ENCODE data around the gene SERGEF. TPM values are rescaled to one million over a fixed set of nuclear protein-coding genes. Genes with fewer than 3 reads are reported as not detected.

The SERGEF gene
- total and polyA plus RNA-seq, 4 donors = 43.1 to 137 (median 72.8) TPM

DNA sequence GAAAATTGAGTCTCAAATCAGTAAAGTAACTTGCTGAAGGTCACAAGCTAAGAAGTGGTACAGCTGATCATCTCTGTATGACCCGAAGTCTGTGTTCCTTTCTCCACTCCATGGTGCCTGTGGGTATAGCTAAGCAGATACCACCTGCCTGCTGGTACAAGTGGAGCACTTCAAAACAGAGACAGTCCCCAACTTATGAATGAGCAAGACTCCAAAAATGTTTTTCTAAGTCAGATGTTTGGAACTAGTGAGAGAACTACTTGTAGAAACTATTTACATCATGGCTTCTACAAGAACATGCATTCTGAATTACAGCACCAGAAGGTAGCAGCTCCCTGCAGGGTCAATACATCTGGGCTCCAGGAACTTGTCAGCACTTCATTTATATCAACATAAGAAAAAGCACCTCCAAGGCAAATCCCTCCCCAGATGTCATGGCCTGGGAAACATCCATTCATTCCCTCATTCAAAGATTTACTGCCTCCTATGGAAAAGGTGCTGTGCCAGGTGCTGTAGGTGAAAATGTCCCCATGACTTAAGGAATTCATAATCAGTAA, 94.7 kb downstream of the SERGEF start:
- Histone ChIP-seq H3K27me3 (ENCODE audit: control insufficient read depth in 1 of 2, insufficient read depth in 2 of 2, low read length in 1 of 2) (no peaks in the 10 kb centered on the region), H3K4me1 (ENCODE audit: control insufficient read depth in 1 of 2, insufficient read depth in 2 of 2, low read length in 2 of 2) (no peaks in the 10 kb centered on the region), H3K4me3 (ENCODE audit: low read length in 2 of 2) (no peak overlapping the region), H3K27ac (ENCODE audit: low read depth in 1 of 2, low read length in 2 of 2) (no peak overlapping the region), H3K9me3 (ENCODE audit: control insufficient read depth, low read length) (no peaks in the 10 kb centered on the region), H3K36me3 (ENCODE audit: control insufficient read depth in 1 of 2, insufficient read depth in 2 of 2, low read length in 1 of 2) (no peaks in the 10 kb centered on the region)
- ATAC-seq (ENCODE audit: low FRiP score) (no peak), DNase-seq (no peak)
- WGBS, 2 donors = 86% methylated on average over 1 of the region's 1 CpG
- intact Hi-C loops (cut with DNase I) = no loop called here

DNA sequence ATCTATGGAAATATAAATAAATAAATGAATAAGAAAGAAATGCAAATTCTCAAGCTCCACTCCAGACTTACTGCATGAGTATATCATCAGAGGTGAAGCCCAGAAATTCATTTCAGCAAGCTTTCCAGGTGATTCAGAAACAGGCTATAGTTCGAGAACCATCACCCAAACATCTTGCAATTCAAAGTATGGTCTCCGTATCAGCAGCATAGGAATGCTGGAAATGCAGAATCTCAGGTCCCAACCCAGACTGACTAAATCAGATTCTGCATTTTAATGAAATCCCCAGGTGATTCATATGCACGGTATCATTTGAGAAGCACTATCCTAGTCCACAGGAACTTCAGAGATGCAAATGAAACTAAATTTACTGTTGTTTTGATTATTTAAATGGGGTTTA, 95.3 kb downstream of the SERGEF start:
- Histone ChIP-seq H3K27me3 (ENCODE audit: control insufficient read depth in 1 of 2, insufficient read depth in 2 of 2, low read length in 1 of 2) (no peaks in the 10 kb centered on the region), H3K27ac (ENCODE audit: low read depth in 1 of 2, low read length in 2 of 2) (no peak overlapping the region), H3K4me3 (ENCODE audit: low read length in 2 of 2) (no peak overlapping the region), H3K36me3 (ENCODE audit: control insufficient read depth in 1 of 2, insufficient read depth in 2 of 2, low read length in 1 of 2) (peaks cover 0 to 3% of the 10 kb centered on the region in 2 donors), H3K9me3 (ENCODE audit: control insufficient read depth, low read length) (no peaks in the 10 kb centered on the region), H3K4me1 (ENCODE audit: control insufficient read depth in 1 of 2, insufficient read depth in 2 of 2, low read length in 2 of 2) (no peaks in the 10 kb centered on the region)
- no peak for DNase-seq
- 94% methylated on average over 3 of the region's 3 CpGs for WGBS, 2 donors
- intact Hi-C loops (cut with DNase I) = no loop called here
- ATAC-seq (ENCODE audit: low FRiP score) = no peak

GRCh38 chr11:17915500-17916143, 97.2 kb downstream of the SERGEF start:
- ATAC-seq (ENCODE audit: low FRiP score) = no peak
- intact Hi-C loops (cut with DNase I) = no loop called here
- 76 to 77% methylated on average over 3 of the region's 3 CpGs for WGBS, 2 donors

GRCh38 chr11:17914957-17915356, 97.9 kb downstream of the SERGEF start:
- ATAC-seq (ENCODE audit: low FRiP score) (no peak), DNase-seq (no peak)
- no peak overlapping the region for H3K4me3 ChIP-seq (ENCODE audit: low read length in 2 of 2)
- H3K36me3 ChIP-seq (ENCODE audit: control insufficient read depth in 1 of 2, insufficient read depth in 2 of 2, low read length in 1 of 2) = peaks cover 0 to 3% of the 10 kb centered on the region in 2 donors
- H3K9me3 ChIP-seq (ENCODE audit: control insufficient read depth, low read length) = no peaks in the 10 kb centered on the region
- no peak overlapping the region for H3K27ac ChIP-seq (ENCODE audit: low read depth in 1 of 2, low read length in 2 of 2)
- intact Hi-C loops (cut with DNase I) = no loop called here
- no peaks in the 10 kb centered on the region for H3K27me3 ChIP-seq (ENCODE audit: control insufficient read depth in 1 of 2, insufficient read depth in 2 of 2, low read length in 1 of 2)
- H3K4me1 ChIP-seq (ENCODE audit: control insufficient read depth in 1 of 2, insufficient read depth in 2 of 2, low read length in 2 of 2) = no peaks in the 10 kb centered on the region
- WGBS, 2 donors = 95 to 96% methylated on average over 4 of the region's 4 CpGs

More at GRCh38 chr11:17915500-17916143, 97.2 kb downstream of the SERGEF start:
- no peak overlapping the region for H3K4me3 ChIP-seq (ENCODE audit: low read length in 2 of 2)
- no peak for DNase-seq
- H3K27ac ChIP-seq (ENCODE audit: low read depth in 1 of 2, low read length in 2 of 2) = no peak overlapping the region
- peaks cover 0 to 3% of the 10 kb centered on the region in 2 donors for H3K36me3 ChIP-seq (ENCODE audit: control insufficient read depth in 1 of 2, insufficient read depth in 2 of 2, low read length in 1 of 2)
- H3K27me3 ChIP-seq (ENCODE audit: control insufficient read depth in 1 of 2, insufficient read depth in 2 of 2, low read length in 1 of 2) = no peaks in the 10 kb centered on the region
- H3K4me1 ChIP-seq (ENCODE audit: control insufficient read depth in 1 of 2, insufficient read depth in 2 of 2, low read length in 2 of 2) = no peaks in the 10 kb centered on the region
- no peaks in the 10 kb centered on the region for H3K9me3 ChIP-seq (ENCODE audit: control insufficient read depth, low read length)

DNA sequence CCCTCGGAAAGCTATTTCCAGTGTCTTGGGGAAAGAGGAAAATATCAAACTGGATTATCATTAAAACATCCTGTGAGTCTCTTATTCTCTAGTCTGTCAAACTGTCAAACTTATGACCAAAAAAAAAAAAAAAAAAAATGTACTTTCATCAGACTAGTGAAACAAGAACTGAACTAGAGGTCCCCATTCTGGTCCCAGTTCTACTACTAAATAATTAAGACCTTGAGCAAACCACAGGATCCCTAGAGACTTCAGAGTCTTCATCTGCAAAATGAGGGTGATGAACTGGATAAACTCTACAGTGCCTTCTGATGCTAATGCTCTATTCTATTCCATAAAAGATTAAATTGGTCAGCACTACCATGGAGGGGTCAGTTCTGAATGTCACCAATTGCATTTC, 105.8 kb downstream of the SERGEF start:
- DNase-seq = no peak
- Histone ChIP-seq H3K36me3 (ENCODE audit: control insufficient read depth in 1 of 2, insufficient read depth in 2 of 2, low read length in 1 of 2) (no peaks in the 10 kb centered on the region), H3K9me3 (ENCODE audit: control insufficient read depth, low read length) (no peaks in the 10 kb centered on the region), H3K4me1 (ENCODE audit: control insufficient read depth in 1 of 2, insufficient read depth in 2 of 2, low read length in 2 of 2) (no peaks in the 10 kb centered on the region), H3K27me3 (ENCODE audit: control insufficient read depth in 1 of 2, insufficient read depth in 2 of 2, low read length in 1 of 2) (no peaks in the 10 kb centered on the region), H3K4me3 (ENCODE audit: low read length in 2 of 2) (no peak overlapping the region), H3K27ac (ENCODE audit: low read depth in 1 of 2, low read length in 2 of 2) (no peak overlapping the region)
- ATAC-seq (ENCODE audit: low FRiP score) = no peak
- WGBS, 2 donors = 100% methylated on average over 1 of the region's 1 CpG
- intact Hi-C loops (cut with DNase I) = no loop called here

- H3K27me3 ChIP-seq (ENCODE audit: control insufficient read depth in 1 of 2, insufficient read depth in 2 of 2, low read length in 1 of 2) = no peaks in the 10 kb centered on the region
- WGBS, 2 donors = 95 to 97% methylated on average over 7 of the region's 7 CpGs
- no peak overlapping the region for H3K4me3 ChIP-seq (ENCODE audit: low read length in 2 of 2)
- H3K9me3 ChIP-seq (ENCODE audit: control insufficient read depth, low read length) = no peaks in the 10 kb centered on the region
- intact Hi-C loops (cut with DNase I) = no loop called here
- no peak for DNase-seq
- H3K27ac ChIP-seq (ENCODE audit: low read depth in 1 of 2, low read length in 2 of 2) = no peak overlapping the region
- no peaks in the 10 kb centered on the region for H3K36me3 ChIP-seq (ENCODE audit: control insufficient read depth in 1 of 2, insufficient read depth in 2 of 2, low read length in 1 of 2)
- H3K4me1 ChIP-seq (ENCODE audit: control insufficient read depth in 1 of 2, insufficient read depth in 2 of 2, low read length in 2 of 2) = no peaks in the 10 kb centered on the region
- ATAC-seq (ENCODE audit: low FRiP score) = no peak
Observed at GRCh38 chr11:17906436-17906835, 106.4 kb downstream of the SERGEF start.

- H3K4me1 ChIP-seq (ENCODE audit: control insufficient read depth in 1 of 2, insufficient read depth in 2 of 2, low read length in 2 of 2) = no peaks in the 10 kb centered on the region
- H3K36me3 ChIP-seq (ENCODE audit: control insufficient read depth in 1 of 2, insufficient read depth in 2 of 2, low read length in 1 of 2) = no peaks in the 10 kb centered on the region
- H3K9me3 ChIP-seq (ENCODE audit: control insufficient read depth, low read length) = no peaks in the 10 kb centered on the region
- H3K27me3 ChIP-seq (ENCODE audit: control insufficient read depth in 1 of 2, insufficient read depth in 2 of 2, low read length in 1 of 2) = no peaks in the 10 kb centered on the region
- no peak for DNase-seq
- ATAC-seq (ENCODE audit: low FRiP score) = no peak
- intact Hi-C loops (cut with DNase I) = no loop called here
- H3K27ac ChIP-seq (ENCODE audit: low read depth in 1 of 2, low read length in 2 of 2) = no peak overlapping the region
- H3K4me3 ChIP-seq (ENCODE audit: low read length in 2 of 2) = no peak overlapping the region
Observed at GRCh38 chr11:17905477-17905876, 107.4 kb downstream of the SERGEF start.

- no peak for DNase-seq
- no peak for ATAC-seq (ENCODE audit: low FRiP score)
- intact Hi-C loops (cut with DNase I) = no loop called here
- H3K9me3 ChIP-seq (ENCODE audit: control insufficient read depth, low read length) = no peaks in the 10 kb centered on the region
- no peak overlapping the region for H3K4me3 ChIP-seq (ENCODE audit: low read length in 2 of 2)
- H3K4me1 ChIP-seq (ENCODE audit: control insufficient read depth in 1 of 2, insufficient read depth in 2 of 2, low read length in 2 of 2) = no peaks in the 10 kb centered on the region
- H3K27me3 ChIP-seq (ENCODE audit: control insufficient read depth in 1 of 2, insufficient read depth in 2 of 2, low read length in 1 of 2) = no peaks in the 10 kb centered on the region
- WGBS, 2 donors = 96 to 97% methylated on average over 2 of the region's 2 CpGs
- H3K27ac ChIP-seq (ENCODE audit: low read depth in 1 of 2, low read length in 2 of 2) = no peak overlapping the region
- no peaks in the 10 kb centered on the region for H3K36me3 ChIP-seq (ENCODE audit: control insufficient read depth in 1 of 2, insufficient read depth in 2 of 2, low read length in 1 of 2)
Observed at GRCh38 chr11:17901481-17901880, 111.4 kb downstream of the SERGEF start.

- intact Hi-C loops (cut with DNase I) = no loop called here
- ATAC-seq (ENCODE audit: low FRiP score) = no peak
Observed at GRCh38 chr11:17898782-17899181, 114.1 kb downstream of the SERGEF start.

More at GRCh38 chr11:17898782-17899181, 114.1 kb downstream of the SERGEF start:
- WGBS, 2 donors = 72 to 73% methylated on average over 3 of the region's 3 CpGs
- no peaks in the 10 kb centered on the region for H3K27me3 ChIP-seq (ENCODE audit: control insufficient read depth in 1 of 2, insufficient read depth in 2 of 2, low read length in 1 of 2)
- H3K4me3 ChIP-seq (ENCODE audit: low read length in 2 of 2) = no peak overlapping the region
- no peak for DNase-seq
- H3K36me3 ChIP-seq (ENCODE audit: control insufficient read depth in 1 of 2, insufficient read depth in 2 of 2, low read length in 1 of 2) = no peaks in the 10 kb centered on the region
- H3K4me1 ChIP-seq (ENCODE audit: control insufficient read depth in 1 of 2, insufficient read depth in 2 of 2, low read length in 2 of 2) = no peaks in the 10 kb centered on the region
- H3K27ac ChIP-seq (ENCODE audit: low read depth in 1 of 2, low read length in 2 of 2) = no peak overlapping the region
- no peaks in the 10 kb centered on the region for H3K9me3 ChIP-seq (ENCODE audit: control insufficient read depth, low read length)
